GM12801 (cell line): ENCODE data around the gene CAPZA1.

ENCODE experiments used
- CTCF ChIP-seq: IDR thresholded peaks from one replicate; pipeline ENCODE4 v1.5.1; 2011; ENCODE audit warnings: control low read depth; ENCODE audit not compliant: insufficient read length; ENCODE audit errors: extremely low read depth

The CAPZA1 gene

GRCh38 chr1:112674440-112674985 lies 54.9 kb downstream of the CAPZA1 start, which contains the start of gene MOV10:
Gene MOV10 (plus strand): TSS chr1:112674659. CDS start chr1:112674913, 254 bp downstream.
- TF ChIP-seq CTCF = no peak

GRCh38 chr1:112674986-112675727 lies 55.5 kb downstream of the CAPZA1 start:
- no peak for TF ChIP-seq CTCF

DNA sequence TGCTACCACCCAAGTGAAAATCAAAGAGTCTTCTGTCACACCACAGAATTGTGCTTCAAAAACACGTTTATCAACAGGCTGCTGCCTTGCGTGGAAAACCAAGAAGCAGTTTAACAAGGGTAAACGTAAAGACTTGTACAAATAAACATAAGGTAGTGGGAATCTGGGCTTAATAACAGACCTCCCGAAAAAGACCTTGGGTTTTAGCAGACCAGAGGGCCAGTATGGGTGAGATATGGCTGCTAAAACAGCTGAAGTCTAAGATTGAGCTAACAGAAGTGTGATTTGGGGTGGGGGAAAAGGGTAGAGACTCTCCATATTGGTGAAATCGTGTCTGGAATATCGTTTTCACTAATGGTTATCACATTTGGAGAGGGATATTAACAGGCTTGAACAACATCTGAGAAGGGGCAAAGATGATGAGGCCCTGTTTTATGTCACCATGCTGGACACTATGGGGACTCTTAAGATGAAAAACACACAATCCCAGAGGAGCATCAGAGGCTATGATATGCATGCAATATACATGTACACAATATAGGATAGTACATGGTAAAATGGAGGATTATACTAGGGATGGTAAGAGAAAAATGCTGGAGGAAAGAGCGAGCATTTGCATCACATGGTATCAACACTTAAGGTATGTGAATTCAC lies 56.2 kb downstream of the CAPZA1 start:
- TF ChIP-seq CTCF = no peak

GRCh38 chr1:112676543-112676942 lies 56.9 kb downstream of the CAPZA1 start:
- TF ChIP-seq CTCF = no peak

GRCh38 chr1:112677501-112677900 lies 57.9 kb downstream of the CAPZA1 start:
- no peak for TF ChIP-seq CTCF

- TF ChIP-seq CTCF = no peak
These were observed 59.0 kb downstream of the CAPZA1 start for GRCh38 chr1:112678605-112679004.

GRCh38 chr1:112685913-112686312 lies 66.3 kb downstream of the CAPZA1 start:
- no peak for TF ChIP-seq CTCF
